NCI-H2227 (cell line): ENCODE measurements around the gene RFX2.
"Not testable (repeated sequence)": the region's sequence is repeated elsewhere in the genome, so short reads cannot be mapped to it uniquely, and the experiment has no call there.

Experiments
- DNase-seq: peaks from one replicate; lab custom pipeline; 2025; ENCODE audit not compliant: unreplicated experiment; lab: John Stamatoyannopoulos, UW

The RFX2 gene

DNA sequence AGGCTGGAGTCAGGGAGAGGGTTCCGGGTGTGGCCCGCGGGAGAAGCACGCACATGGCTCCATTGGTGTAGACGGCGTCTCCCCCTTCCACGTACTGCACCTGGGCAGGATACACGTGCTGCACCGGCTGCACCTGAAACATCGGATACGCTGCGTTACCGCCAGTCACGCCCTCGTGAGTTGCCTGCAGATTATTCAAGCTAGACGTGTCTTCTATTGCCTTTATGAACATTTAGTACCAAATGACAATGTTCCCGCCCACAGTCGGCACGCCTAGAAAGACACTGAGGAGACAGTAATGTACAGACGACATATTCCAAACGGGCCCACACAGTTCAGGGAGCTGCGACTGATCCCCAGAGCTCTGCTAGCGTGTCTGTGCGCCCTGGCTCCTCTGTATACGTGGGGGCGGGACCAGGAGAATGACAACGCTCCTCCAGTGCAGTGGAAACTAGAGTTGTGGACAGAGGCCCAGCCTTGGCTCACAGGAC is 68.3 kb downstream of the RFX2 start:
- no peak for DNase-seq

DNA sequence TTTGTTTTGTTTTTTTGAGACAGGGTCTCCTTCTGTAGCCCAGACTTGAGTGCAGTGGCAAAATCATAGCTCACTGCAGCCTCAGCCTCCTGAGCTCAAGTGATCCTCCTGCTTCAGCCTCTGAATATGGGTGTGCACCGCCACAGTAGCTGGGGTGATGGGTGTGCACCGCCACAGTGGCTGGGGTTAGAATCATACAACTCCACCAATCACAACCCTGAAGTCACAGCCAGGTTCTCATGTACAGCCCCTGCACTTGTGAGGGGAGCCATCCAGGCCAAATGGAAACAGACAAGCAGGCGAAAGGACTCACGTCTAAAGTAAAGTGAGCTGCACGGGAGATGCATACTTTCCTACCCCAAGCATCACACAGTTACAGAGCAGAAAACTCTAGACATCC is 69.2 kb downstream of the RFX2 start:
- no peak for DNase-seq

DNA sequence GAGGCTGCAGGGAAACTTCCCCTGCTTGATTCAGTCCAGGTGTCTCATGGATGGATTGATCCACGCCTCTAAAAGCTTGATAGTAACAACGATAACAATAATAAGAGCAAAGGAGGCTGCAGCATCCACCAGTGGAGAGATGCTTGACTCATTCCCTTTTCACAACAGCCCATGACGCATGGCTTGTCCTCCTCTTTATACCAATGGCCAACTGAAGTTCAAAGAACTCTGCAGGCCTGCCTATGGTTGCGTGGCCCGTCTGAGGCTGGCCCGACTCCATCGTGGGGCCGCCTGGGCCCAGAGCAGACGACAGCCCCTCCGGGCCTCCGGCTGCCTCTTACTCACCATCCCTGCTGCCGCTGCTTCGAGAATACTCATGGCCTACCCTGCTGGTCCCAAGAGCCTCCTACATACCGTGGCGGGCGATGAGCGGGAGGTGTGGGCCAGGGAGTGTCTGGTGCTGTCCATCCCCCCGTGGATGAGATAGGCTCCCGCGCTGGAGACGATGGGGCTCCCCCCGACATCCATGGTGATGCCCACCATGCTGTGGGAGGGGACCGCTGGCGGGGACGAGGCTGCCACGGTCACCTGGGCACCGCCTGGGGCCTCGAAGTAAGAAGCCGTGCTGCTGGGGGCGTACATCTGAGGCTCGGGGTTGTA is 70.6 kb downstream of the RFX2 start:
- no peak for DNase-seq

DNA sequence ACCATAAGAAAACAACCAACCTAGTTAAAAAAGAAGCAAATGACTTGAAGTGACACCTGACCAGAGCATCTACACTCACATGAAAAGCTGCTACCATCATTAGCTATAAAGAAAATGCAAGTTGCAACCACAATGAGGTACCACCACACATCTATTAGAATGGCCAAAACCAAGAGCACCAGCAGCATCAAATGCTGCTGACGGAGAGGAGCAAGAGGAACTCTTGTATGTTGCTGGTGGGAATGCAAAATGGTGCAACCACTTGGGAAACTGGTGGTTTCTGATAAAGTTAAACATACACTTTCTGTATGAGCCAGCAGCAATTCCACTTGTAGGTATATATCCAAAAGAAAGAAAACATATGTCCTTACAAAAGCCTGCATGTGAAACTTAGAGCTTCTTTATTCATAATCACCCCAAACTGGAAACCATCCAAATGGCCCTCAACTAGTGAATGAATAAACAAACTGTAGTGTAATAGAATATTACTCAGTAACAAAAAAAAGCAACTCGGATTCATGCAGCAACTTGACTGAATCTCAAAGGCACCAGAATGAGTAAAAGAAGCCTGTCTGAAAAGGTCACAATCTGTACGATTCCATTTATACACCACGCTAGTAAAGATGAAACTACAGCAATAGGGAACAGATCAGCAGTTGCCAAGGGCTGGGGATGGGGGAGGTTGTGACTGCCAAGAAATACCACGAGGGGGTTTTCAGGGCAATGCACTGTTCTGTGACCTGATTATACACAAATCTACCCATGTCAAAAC is 71.5 kb downstream of the RFX2 start:
- DNase-seq, result no peak

DNA sequence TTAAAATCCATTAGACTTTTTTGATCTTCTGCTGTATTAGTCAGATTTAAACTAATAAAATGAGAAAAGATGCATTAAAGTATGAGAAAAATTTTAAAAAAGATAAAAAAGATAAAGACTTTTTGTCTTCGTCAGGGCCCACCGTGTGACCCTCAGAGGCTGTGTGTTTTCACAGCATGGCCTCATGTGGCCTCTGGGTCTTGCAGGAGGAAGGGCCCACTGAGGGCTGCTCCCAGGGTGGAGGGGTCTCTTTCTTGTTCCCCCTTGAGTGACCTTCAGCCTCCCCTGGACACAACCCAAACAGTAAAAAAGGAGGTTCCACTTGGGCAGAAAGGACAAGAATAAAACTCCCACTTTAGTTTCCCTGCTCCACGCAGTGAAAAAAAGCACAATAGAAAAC is 75.3 kb downstream of the RFX2 start:
- DNase-seq, result no peak

DNA sequence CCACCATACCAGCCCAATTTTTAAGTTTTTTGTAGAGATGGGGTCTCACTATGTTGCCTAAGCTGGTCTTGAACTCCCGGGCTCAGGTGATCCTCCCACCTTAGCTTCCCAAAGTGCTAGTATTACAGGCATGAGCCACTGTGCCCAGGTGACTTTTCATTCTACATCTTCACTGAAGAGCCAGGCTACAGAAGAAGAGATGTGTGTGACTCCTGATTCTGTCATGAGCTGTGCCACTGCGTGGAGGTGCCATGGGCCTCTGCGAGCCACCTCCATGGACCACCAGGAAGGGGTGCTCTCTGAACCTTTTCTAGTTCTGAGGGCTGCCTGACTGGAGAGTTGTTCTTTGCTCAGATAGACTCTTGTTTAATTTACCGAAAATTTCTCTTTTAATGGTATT is 75.8 kb downstream of the RFX2 start:
- DNase-seq, result no peak

DNA sequence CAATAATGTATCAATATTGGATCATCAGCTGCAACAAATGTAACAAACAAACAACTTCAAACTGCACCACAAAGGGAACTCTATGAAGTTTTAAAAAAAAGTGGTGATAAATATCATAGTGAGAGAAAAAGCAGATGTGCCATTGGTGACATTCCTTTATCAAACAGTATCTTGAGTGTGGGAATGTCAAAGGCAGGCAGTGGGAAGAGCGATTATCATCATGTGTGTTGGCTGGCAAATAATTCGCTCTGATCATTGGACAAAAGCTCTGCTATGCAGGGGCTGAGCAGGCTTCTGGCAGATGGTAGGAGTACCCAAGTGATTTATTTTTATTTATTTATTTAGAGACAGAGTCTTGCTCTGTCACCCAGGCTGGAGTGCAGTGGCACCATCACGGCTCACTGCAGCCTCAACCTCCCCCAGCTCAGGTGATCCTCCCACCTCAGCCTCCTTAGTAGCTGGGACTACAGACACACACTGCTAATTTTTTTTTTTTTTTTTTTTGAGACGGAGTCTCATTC is 76.5 kb downstream of the RFX2 start:
- DNase-seq, result no peak

DNA sequence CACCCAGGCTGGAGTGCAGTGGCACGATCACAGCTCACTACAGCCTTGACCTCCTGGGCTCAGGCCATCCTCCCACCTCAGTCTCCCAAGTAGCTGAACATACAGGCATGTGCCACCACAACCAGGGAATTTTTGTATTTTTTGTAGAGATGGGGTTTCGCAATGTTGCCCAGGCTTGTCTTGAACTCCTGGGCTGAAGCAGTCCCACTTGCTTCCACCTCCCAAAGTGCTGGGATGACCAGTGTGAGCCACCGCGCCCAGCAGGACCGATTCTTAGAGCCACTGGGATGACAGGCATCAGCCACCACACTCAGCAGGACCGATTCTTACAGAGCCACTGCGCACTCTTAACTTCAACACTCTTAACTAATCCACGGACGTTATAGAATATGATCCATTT is 77.5 kb downstream of the RFX2 start:
- no peak for DNase-seq

DNA sequence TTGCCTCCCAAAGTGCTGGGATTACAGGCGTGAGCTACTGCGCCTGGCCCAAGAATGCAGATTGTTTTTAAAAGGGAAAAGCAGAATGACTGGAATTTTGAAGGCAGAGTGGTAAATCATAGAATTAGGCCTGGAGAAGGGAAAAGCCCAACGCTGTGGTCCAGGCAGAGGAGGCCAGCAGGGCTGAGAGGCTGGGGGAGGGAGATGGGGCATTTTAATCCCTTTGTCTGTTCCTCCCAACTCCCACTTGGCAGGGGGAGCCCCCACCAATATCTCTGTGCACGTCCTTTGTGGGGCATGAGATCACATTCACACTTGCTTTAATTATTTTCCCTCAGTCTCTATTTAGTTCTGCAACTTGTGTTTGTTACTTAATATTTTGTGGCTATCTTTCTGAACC is 77.9 kb downstream of the RFX2 start:
- no peak for DNase-seq

DNA sequence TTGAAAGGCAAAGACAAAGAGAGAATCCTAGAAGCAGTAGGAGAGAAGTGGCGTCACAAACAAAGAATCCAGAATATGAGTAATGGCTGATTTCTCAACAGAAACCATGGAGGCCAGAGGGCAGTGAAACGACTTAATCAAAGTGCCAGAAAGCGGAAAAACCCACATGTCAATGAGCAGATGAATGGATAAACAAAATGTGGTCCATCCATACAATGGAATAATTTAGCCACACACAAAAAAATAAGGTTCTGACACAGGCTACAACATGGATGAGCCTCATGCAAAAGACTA is 80.1 kb downstream of the RFX2 start:
- no peak for DNase-seq

DNA sequence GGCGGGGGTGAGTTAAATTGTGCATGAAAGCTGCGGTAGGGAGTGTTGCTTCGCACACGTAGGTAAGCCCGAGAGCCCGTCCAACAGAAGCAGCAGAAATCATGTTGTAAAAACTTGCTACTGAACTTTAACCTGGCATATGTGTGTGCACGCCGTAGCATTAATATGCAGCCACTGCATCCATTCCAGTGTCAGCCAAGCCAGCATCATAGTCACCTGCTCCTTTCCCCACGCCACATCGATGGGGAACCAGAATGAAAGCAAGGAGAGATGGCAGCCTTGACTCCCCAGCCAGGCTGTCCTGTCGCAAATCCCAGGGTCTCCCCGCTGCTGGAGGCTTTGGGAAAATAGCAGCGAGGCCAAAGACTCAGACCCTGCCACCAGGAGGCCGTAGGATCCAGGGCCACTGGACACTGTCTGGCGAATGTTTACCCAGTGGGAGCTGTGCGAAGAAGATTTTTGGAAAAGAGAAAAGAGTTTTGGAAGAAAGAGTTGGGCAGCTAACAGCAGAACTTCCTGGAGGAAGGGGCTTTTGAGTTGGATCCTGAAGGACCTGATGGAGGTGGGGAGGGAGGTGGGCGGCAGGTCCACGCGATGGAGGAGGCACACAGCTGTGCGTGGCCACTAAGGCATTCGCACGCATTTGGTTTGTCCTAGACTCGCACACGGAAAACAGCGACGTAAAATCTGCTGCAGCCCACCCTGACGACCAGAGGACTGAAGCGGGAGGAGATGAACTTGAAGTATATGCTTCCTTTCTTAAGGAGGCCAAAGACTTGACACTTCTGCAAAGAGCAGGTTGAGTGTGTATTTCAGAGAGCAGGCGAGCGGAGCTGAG is 83.7 kb downstream of the RFX2 start:
- DNase-seq, result no peak

DNA sequence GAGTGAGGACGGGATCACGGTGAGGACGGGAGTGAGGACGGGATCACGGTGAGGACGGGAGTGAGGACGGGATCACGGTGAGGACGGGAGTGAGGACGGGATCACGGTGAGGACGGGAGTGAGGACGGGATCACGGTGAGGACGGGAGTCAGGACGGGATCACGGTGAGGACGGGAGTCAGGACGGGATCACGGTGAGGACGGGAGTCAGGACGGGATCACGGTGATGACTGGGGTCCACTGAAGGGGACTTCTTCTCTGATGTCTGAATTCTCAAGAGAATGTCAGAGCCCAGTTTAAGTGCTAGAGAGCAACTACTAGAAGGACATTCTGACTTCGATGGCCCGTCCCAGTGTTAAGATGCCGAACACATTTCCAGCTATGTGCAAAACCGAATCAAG is 85.5 kb downstream of the RFX2 start:
- not testable (repeated sequence) for DNase-seq

DNA sequence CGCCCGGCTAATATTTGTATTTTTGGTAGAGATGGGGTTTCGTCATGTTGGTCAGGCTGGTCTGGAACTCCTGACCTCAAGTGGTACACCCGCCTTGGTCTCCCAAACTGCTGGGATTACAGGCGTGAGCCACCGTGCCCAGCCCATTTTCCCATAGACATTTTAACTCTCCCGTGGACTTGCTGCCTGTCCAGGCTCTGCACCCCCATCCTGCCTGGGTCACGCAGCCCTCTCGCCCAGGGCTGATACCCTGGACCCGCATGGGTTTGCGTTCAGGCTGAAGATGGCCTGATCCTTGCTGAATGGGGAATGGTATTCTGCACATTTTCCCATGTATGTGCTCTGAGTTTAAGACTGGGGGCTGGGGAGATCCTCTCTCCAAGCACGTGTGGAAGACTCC is 86.4 kb downstream of the RFX2 start:
- DNase-seq, result no peak

DNA sequence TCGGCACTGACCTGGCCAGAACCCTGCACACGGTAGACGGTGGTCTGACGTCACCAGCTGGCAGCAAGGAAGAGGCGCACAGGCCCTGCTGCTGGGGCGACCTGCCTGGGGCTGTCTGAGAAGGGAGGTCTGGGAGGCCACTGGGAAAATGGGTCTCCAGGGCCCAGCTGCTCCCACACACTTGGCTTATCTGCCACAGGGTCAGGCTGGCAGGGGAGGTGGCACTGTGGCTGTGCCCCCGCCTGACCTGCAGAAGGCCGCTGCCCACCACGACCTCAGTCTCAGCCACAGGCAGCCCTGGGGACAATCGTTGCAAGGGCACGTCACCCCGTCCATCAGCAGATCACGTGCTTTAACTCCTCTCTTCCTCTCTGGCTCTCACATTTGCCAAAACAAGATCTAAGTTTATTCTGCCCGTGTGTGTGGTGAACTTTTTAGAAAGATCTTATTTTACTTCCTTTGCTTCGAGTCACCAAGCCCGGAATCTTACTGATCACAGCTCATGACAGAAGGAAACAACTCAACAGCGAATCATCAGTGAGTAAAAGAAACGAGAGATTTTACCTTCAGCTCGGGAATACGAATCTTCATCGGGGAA is 87.1 kb downstream of the RFX2 start:
- no peak for DNase-seq

DNA sequence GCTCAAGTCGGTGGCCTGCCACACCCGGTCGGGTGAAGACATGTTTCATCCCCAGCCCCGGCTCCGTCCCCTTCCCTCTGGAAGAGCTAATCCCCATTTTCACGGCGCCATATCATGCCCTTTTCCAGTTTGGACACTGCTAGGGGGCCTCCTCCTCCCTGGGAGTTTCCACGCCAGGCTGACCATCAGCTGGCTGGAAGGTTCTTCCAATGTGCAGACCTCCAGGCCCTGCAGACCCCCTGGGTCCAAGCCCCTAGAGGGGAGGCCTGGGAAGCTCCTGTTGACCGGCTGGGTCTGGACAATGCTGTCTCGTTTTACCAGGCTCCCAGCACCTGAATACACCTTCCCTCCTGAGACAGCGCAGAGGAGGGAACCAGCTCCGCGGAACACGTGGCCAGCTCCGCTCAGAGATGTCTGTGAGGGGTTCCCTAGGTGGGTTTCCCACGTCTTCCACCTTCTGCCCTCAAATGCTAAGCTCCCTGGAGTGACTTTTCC is 87.7 kb downstream of the RFX2 start:
- no peak for DNase-seq

DNA sequence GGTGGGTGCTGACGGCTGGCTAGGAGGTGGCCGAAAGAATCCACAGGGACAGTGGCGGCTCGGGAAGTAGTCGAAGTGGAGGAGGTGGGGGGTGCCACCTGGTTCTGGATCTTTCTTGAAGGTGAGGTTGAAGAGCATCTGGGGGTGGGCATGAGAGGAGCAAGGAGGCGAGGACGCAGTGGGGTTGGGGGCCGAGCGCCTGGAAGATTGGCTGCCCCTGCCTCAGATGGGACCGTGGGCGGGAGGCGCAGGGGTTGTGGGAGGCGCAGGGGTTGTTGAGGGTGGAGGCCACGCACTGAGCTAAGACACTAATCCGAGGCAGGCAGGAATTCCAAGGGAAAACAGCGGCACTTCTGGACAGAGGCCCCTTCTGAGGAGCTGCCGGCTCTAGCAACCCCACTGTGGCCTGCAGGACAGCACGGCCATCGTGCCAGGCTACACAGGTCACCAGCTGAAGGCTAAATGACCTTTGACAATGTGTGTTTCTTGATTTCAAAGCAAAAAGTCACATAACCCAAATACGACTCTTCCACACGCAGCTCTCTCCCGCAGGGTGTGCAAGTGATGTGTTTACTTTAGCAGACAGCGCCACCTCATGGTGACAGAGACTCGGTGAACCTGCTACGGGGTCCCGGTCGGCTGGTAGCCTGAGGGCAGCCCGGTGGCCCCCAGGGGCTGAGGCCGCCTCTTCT is 88.3 kb downstream of the RFX2 start:
- DNase-seq, result peak; percentile 78

DNA sequence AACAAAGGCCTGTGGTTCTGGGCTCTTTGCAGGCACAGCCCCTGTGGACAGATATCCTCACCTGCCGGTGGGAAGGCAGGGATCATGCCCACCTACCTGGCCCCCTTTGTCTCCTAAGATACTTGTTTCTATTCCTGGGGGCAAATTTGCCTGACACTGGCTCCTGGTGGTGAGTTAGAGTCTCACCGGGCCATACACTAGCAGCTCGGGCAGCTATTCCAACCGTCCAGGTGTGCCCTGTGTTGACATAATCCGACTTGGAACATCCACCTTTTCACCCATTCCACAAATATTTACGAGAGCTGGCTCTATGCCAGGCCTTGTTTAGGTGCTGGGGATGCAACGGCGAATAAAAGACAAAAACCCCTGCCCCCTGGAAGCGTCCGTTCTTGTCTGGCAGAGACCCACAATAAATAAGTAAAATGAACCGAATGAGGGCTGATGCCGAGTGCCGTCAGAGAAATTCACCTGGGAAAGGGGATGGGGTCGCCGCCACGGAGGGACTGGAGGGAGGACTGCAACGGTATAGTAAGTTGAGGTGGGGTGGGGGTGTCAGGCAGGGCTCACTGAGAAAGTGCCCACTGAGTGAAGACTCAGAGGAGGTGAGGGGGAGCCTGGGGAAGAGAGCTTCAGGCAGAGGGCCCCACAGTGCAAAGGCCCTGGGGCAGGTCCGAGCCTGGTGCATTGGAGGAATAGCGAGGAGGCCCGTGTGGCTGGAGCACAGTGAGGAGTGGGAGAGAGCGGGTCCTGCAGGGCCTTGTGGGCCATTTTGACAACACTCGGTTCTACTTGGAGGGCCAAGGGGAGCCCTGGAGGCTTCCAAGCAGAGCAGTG is 89.1 kb downstream of the RFX2 start:
- no peak for DNase-seq

DNA sequence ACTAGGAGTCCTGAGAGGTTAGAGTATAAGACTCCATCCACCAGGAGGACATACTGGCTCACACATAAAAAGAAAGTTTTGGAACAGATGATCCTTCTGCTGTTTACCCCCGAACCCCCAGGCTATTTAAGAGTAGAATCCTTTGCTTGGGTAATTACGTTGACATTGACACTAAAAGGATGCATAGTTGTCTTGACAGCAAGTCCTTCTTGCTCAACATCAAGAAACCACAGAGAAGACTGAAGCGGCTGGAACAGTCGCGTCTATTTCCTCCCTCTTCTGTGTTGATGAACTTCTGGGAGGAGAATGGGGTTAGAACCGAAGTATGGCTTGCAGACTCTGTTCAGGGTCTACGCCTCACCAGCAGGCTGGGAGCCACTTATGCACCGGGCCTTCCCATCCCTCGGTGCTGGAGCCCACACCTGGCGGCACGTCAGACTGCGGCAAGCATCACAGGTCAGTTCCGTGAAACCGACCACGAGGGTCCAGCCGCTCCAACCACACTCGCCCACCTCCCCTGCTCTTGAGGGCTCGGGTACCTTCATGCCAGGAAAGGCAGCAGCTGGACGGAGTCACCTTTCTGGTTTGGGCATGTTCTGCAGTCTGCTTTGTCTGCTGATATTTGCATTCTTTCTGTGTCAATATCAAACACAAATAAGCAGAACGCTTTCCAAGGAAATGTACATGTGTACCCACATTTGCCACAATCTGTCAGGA is 90.0 kb downstream of the RFX2 start:
- no peak for DNase-seq

DNA sequence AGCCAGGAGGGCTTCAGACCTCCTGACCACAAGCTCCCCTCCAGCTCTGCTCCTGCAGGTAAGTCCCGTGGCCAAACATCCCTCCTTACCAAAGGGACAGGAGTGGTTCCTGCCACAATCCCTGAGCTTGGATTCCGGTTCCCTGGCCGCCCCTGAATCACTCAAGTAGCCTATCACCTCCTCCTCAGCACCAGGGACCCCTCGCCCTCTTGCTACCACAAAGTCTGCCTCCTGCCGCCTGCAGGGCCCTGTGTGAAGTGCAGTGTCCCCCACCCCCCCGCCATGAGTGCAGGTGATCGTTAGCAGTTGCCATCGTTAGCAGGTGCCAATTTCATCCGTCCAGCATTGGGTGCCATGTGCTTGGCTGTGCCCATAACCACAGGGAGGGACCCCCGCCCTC is 91.5 kb downstream of the RFX2 start:
- no peak for DNase-seq
